CD4-positive, alpha-beta T cell treated with Interleukin-6 at 100 ng/mL for 8 hours (primary cell): Measurements from ENCODE around the gene GPRASP3.

Source experiments
- DNase-seq: peaks from one replicate; pipeline ENCODE4 v3.0.0-alpha.2; 2020; ENCODE audit warnings: mixed read lengths, low spot score

The GPRASP3 gene

DNA sequence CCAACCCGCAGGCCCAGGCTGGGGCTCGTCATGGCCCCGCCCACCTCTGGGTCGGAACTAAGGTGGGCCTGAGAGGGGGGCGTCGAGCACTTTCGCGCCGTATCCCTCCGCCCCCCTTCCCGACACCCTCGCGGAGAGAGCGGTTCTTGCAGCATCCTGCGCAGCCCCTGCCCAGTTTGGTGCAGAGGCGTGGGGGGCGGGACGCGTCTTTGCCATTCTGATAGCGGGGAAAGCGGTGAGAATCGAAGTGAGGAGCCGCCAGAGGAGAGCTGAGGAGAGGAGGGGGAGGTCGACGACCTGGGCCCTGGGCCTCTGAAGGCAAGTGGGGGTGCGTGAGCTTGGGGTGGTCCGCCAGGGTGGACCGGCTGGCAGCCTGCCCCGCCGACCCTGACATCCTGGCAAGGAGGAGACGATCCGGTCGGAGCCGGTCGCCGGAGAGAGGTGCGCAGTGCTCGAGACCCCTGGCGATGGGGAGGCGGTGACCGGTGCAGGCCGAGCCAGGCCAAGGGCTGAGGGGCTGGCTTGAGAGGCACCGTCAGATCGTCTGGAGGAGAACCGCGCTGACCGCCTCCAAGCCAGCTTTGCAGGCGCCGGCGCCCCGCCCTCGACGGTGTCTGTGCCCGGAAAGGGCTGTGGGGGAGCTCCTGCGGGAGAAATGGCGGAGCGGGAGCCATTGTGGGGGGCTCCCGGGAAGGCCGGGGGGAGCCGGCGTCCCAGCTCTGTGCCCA is 25.5 kb downstream of the GPRASP3 start:
- no peak for DNase-seq

- DNase-seq: no peak
Observed at GRCh38 chrX:102765217-102765616, 44.7 kb downstream of the GPRASP3 start.

- DNase-seq: no peak
Observed at GRCh38 chrX:102765809-102766208, 45.3 kb downstream of the GPRASP3 start.

DNA sequence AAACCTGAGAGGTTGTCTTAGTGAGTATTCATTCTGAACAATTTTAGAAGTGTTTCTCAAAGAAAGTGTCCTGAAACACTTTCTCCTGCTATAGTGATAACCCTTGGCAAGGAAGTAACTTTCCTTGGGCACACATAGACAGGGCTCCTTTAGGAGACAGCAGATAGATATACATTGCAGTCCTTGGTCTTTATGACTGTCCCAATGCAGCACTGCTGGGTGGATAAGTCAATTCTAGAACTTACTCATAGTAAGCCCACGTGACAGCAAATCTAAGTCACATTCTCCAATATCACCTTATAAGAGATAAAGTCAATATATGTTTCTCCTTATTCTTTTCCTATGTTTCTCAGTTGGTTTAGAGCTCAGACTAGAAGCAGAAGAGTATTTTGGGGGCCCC is 46.7 kb downstream of the GPRASP3 start:
- no peak for DNase-seq

DNA sequence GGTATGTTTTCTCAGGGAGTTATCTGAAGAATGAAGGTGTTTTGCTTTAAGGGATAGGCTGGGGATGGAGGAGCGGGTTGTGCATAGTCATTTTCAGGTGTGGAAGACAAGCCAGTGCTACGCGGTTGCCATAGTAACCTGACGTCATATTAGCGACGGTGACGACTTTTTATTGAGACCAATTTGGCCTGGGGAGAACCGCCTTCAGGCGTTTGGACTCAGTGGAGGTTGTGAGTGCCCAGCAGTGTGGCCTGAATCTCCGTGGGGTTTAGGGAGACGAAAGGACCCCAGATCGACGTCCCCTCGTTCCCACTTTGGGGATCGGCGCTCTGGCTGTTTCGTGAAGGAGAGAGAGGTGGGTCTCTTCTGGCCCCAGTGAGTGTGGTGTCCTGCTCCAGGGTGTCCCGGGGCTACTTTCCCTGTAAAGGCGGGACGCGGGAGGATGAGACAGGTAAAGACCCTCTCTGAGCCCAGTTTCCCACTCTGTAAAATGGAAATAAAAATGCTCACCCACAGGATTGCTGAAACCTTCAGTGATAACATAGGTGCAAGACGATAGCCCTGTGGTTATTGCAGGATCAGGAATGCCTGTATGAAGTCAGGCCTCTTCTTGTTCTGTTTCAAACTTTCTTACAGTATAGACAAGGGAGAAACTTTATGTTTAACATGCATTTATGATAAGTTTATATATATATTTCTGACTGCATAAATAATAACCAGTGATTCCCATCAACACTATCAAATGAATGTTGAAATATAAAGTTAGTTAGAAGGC is 48.6 kb downstream of the GPRASP3 start:
- DNase-seq: peak; percentile 67
